Measurements from ENCODE around the gene RNF31. TPM values are rescaled to one million over a fixed set of nuclear protein-coding genes. Genes with fewer than 3 reads are reported as not detected.

Gene RNF31
- total RNA-seq, 1 donor from 2014 or later = 25.8 TPM

DNA sequence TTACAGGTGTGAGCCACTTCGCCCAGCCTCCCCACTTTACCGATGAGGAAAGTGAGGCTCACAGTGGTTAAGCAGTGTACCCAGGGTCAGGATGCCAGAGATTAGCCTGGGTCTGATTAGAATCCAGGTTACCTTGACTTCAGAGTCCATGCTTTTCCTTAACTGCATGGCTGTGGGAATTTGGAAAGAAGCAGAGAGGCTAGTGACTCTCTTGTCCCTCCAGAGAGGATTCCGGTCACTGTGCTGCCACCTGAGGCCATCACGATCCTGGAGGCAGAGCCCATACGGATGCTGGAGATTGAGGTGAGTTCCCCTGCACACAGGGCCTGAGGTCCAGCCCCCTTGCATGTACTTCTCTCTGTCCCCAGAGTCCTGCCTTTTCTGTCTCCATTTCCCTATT, 29.3 kb downstream of the RNF31 start:
- Histone ChIP-seq H3K36me3 (ENCODE audit: control insufficient read depth, insufficient read depth, low read length) (peaks cover 16% of the 10 kb centered on the region), H3K4me3 (ENCODE audit: low read depth, low read length) (no peak overlapping the region), H3K27me3 (ENCODE audit: control insufficient read depth, insufficient read depth, low read length) (no peaks in the 10 kb centered on the region)
- TF ChIP-seq, protein P1, sequence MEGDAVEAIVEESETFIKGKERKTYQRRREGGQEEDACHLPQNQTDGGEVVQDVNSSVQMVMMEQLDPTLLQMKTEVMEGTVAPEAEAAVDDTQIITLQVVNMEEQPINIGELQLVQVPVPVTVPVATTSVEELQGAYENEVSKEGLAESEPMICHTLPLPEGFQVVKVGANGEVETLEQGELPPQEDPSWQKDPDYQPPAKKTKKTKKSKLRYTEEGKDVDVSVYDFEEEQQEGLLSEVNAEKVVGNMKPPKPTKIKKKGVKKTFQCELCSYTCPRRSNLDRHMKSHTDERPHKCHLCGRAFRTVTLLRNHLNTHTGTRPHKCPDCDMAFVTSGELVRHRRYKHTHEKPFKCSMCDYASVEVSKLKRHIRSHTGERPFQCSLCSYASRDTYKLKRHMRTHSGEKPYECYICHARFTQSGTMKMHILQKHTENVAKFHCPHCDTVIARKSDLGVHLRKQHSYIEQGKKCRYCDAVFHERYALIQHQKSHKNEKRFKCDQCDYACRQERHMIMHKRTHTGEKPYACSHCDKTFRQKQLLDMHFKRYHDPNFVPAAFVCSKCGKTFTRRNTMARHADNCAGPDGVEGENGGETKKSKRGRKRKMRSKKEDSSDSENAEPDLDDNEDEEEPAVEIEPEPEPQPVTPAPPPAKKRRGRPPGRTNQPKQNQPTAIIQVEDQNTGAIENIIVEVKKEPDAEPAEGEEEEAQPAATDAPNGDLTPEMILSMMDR (IDR thresholded peaks at IDR 0.05; ENCODE audit: insufficient read depth, low read length, severe bottlenecking) = no peak
- no peak for FAIRE-seq
- no peak for DNase-seq (ENCODE audit: low read depth)

DNA sequence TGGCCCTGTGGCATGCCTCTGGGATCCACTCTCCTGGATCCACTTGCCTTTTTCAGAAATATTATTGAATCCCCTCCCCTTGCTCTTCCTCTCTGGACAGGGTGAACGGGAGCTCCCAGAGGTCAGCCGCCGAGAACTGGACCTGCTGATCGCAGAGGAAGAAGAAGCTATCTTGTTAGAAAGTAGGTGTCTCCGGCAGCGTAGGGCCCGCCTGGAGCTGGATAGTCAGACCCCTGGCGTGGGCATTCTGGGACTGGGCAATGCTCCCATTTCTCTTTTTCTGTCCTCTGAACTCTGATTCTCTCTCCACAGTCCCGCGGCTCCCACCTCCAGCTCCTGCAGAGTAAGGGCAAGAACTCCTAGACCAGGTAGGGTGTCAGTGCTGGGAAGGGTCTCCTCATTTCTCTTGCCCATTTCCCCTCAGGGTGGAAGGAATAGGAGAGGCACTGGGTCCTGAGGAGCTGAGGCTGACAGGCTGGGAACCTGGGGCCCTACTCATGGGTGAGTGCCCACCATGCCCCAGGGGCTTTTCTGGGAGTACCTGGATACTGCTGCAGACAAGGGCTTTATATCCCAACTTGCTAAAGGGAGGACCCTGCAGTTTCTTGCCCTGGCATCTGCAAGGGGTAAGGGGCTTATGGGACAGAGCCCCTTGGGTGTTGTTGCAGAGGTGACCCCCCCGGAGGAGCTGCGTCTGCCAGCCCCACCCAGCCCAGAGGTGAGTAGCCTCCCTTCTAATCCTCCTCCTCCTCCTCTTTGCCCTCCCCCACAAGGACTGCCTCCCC, 29.9 kb downstream of the RNF31 start:
- FAIRE-seq = no peak
- no peak for DNase-seq (ENCODE audit: low read depth)
- Histone ChIP-seq H3K4me3 (ENCODE audit: low read depth, low read length) (no peak overlapping the region), H3K27me3 (ENCODE audit: control insufficient read depth, insufficient read depth, low read length) (no peaks in the 10 kb centered on the region), H3K36me3 (ENCODE audit: control insufficient read depth, insufficient read depth, low read length) (peaks cover 16% of the 10 kb centered on the region)
- TF ChIP-seq, protein P1 (IDR thresholded peaks at IDR 0.05; ENCODE audit: insufficient read depth, low read length, severe bottlenecking) = no peak

DNA sequence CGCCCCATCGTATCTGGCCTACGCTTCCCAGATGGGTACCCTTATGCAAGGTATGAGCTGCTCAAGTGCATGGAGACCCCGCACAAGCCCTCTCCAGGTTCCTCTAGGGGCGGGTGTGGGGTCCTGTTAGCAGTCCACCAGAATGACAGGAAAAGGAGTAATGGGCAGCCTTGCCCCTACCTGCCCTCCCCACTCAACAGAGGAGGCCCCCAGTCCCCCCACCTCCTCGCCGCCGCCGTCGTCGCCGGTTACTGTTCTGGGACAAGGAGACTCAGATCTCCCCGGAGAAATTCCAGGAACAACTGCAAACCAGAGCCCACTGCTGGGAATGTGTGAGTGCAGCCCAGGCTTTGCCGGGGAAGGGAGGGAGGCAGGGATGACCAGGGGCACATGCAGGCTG, 30.6 kb downstream of the RNF31 start:
- FAIRE-seq (no peak), DNase-seq (ENCODE audit: low read depth) (no peak)
- Histone ChIP-seq H3K36me3 (ENCODE audit: control insufficient read depth, insufficient read depth, low read length) (peaks cover 19% of the 10 kb centered on the region), H3K27me3 (ENCODE audit: control insufficient read depth, insufficient read depth, low read length) (no peaks in the 10 kb centered on the region), H3K4me3 (ENCODE audit: low read depth, low read length) (no peak overlapping the region)
- TF ChIP-seq, protein P1 (IDR thresholded peaks at IDR 0.05; ENCODE audit: insufficient read depth, low read length, severe bottlenecking) = no peak

DNA sequence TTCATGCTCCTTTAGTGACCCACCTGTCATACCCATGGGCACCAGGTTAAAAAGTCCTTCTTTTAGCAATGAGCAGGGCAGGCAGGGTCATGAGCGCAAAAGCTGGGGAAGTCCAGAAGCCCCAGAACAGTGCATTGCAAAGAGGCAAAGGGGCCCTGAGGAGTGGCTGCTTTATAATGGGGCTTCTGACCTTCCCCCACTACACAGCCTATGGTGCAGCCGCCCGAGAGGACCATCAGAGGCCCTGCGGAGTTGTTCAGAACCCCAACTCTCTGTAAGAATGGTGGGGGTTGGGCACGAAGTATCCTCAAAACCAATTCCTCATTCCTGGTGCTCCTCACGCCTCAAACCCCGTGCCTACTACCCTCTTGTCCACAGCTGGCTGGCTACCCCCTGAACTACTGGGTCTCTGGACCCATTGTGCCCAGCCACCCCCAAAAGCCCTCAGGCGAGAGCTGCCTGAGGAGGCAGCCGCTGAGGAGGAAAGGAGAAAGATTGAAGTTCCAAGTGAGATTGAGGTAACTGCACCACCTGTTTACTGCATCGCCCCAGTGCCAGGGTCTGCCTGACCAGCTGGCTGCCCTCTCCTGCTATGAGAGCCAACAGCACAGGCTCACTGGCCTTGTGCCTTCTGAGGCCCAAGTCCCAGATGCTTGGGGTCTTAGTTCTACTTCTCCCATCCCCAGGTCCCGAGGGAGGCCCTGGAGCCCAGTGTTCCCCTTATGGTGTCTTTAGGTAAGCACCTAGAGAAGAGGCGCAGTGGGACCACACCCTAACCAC, 31.3 kb downstream of the RNF31 start:
- FAIRE-seq (no peak), DNase-seq (ENCODE audit: low read depth) (no peak)
- Histone ChIP-seq H3K4me3 (ENCODE audit: low read depth, low read length) (no peak overlapping the region), H3K27me3 (ENCODE audit: control insufficient read depth, insufficient read depth, low read length) (no peaks in the 10 kb centered on the region), H3K36me3 (ENCODE audit: control insufficient read depth, insufficient read depth, low read length) (peaks cover 20% of the 10 kb centered on the region)
- TF ChIP-seq, protein P1 (IDR thresholded peaks at IDR 0.05; ENCODE audit: insufficient read depth, low read length, severe bottlenecking) = no peak

DNA sequence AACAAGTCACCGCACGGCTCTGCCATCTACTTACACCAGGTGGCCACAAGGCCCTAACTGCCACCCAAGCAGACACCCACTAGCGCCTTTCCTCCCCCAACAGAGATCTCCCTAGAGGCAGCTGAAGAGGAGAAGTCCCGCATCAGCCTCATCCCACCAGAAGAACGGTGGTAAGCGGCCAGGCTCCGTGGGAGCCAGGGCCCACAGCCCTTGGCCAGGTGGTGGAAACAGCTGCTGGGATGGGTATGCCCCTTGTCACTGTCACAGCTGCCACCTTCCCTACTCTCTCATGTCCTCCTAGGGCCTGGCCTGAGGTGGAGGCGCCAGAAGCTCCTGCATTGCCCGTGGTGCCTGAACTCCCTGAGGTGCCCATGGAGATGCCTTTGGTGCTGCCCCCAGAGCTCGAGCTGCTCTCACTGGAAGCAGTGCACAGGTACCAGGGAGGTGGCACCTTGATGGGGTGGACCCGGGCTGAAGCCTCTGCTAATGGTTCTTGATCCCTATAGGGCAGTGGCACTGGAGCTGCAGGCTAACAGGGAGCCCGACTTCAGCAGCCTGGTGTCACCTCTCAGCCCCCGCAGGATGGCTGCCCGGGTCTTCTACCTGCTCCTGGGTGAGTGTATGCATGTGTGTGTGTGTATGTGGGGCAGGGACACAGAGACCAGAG, 32.1 kb downstream of the RNF31 start:
- no peak overlapping the region for H3K4me3 ChIP-seq (ENCODE audit: low read depth, low read length)
- FAIRE-seq (no peak), DNase-seq (ENCODE audit: low read depth) (no peak)
- H3K27me3 ChIP-seq (ENCODE audit: control insufficient read depth, insufficient read depth, low read length) = no peaks in the 10 kb centered on the region
- H3K36me3 ChIP-seq (ENCODE audit: control insufficient read depth, insufficient read depth, low read length) = peaks cover 27% of the 10 kb centered on the region
- TF ChIP-seq, protein P1 (IDR thresholded peaks at IDR 0.05; ENCODE audit: insufficient read depth, low read length, severe bottlenecking) = no peak

Data from bronchial epithelial cell (primary cell).